GM18511 (cell line): ENCODE results near the gene LRCH4.
A peak's percentile ranks its signal among the peaks of the same experiment; 100 is the strongest.
"Not testable (repeated sequence)": the region's sequence is repeated elsewhere in the genome, so short reads cannot be mapped to it uniquely, and the experiment has no call there.

Experiments
- ATAC-seq: cut with Tn5 transposase; IDR thresholded peaks from one replicate; pipeline ENCODE4 v1.9.1; 2021; ENCODE audit warnings: mild to moderate bottlenecking, moderate library complexity; ENCODE audit not compliant: unreplicated experiment

LRCH4 gene

GRCh38 chr7:100568896-100569844, 16.8 kb downstream of the LRCH4 start:
- peak; percentile 50 for ATAC-seq

- no peak for ATAC-seq
Observed at GRCh38 chr7:100568176-100568895, 17.6 kb downstream of the LRCH4 start.

GRCh38 chr7:100567751-100568175, 18.2 kb downstream of the LRCH4 start:
- no peak for ATAC-seq

- no peak for ATAC-seq
Observed at GRCh38 chr7:100567031-100567730, 18.7 kb downstream of the LRCH4 start.

GRCh38 chr7:100566018-100566531, 19.9 kb downstream of the LRCH4 start:
- ATAC-seq = no peak

- no peak for ATAC-seq
Observed at GRCh38 chr7:100565133-100565571, 20.8 kb downstream of the LRCH4 start.

- not testable (repeated sequence) for ATAC-seq
Observed at GRCh38 chr7:100564405-100564804, 21.5 kb downstream of the LRCH4 start.

GRCh38 chr7:100563809-100564400, 22.0 kb downstream of the LRCH4 start:
- ATAC-seq = peak; percentile 48

GRCh38 chr7:100563100-100563564, 22.8 kb downstream of the LRCH4 start:
- ATAC-seq = no peak

GRCh38 chr7:100562195-100563099, 23.5 kb downstream of the LRCH4 start:
- no peak for ATAC-seq

GRCh38 chr7:100561491-100562194, 24.3 kb downstream of the LRCH4 start:
- ATAC-seq = no peak

GRCh38 chr7:100559127-100559526, 26.8 kb downstream of the LRCH4 start:
- ATAC-seq = no peak

- no peak for ATAC-seq
Observed at GRCh38 chr7:100556541-100556940, 29.4 kb downstream of the LRCH4 start.

- no peak for ATAC-seq
Observed at GRCh38 chr7:100555701-100556100, 30.2 kb downstream of the LRCH4 start.

- ATAC-seq = no peak
Observed at GRCh38 chr7:100553032-100553431, 32.9 kb downstream of the LRCH4 start.

GRCh38 chr7:100552532-100552931, 33.4 kb downstream of the LRCH4 start:
- ATAC-seq = no peak

- ATAC-seq = not testable (repeated sequence)
Observed at GRCh38 chr7:100548446-100548845, 37.5 kb downstream of the LRCH4 start.

- no peak for ATAC-seq
Observed at GRCh38 chr7:100547872-100548271, 38.1 kb downstream of the LRCH4 start.
